CD4-positive, CD25-positive, alpha-beta regulatory T cell (primary cell): ENCODE measurements around the gene LRRC4B. TPM values are rescaled to one million over a fixed set of nuclear protein-coding genes. Genes with fewer than 3 reads are reported as not detected.
"Not testable (repeated sequence)": the region's sequence is repeated elsewhere in the genome, so short reads cannot be mapped to it uniquely, and the experiment has no call there.

Experiments used
- ATAC-seq, 2 donors: fragments of 150-1000 bp; cut with Tn5 transposase; one replicate each; pipeline ENCODE4 v1.10.0; 2021; ENCODE audit warnings: low read depth in 2 of 2, moderate number of reproducible peaks in 2 of 2, moderate library complexity in 1 of 2
- DNase-seq, 3 donors: peaks; one replicate each; pipeline versions ENCODE4 v3.0.0 to v3.0.0-alpha.2; 2012 to 2022; ENCODE audit warnings: mixed read lengths in 1 of 3
- H3K27ac ChIP-seq: one replicate; pipeline ENCODE4 v1.7.0; 2013; ENCODE audit warnings: mild to moderate bottlenecking, low read length; ENCODE audit not compliant: insufficient read depth, poor library complexity, severe bottlenecking
- H3K27me3 ChIP-seq: one replicate; pipeline ENCODE4 v1.7.0; 2013; ENCODE audit warnings: low read length; ENCODE audit not compliant: control insufficient read depth, insufficient read depth
- H3K36me3 ChIP-seq: one replicate; pipeline ENCODE4 v1.7.0; 2013; ENCODE audit warnings: mild to moderate bottlenecking, low read length, moderate library complexity; ENCODE audit not compliant: control insufficient read depth, insufficient read depth
- H3K4me1 ChIP-seq: 2 replicates; pipeline ENCODE4 v1.7.0; 2013; ENCODE audit warnings: mild to moderate bottlenecking, low read length; ENCODE audit not compliant: insufficient read depth, control insufficient read depth, poor library complexity, severe bottlenecking
- H3K4me3 ChIP-seq: one replicate; pipeline ENCODE4 v1.7.0; 2013; ENCODE audit warnings: low read depth, mild to moderate bottlenecking, low read length, moderate library complexity
- H3K9me3 ChIP-seq, 2 experiments: 1 replicate in 1 of 2; 2 replicates in 1 of 2; pipeline ENCODE4 v1.7.0; 2013; ENCODE audit warnings: low read length in 2 of 2, mild to moderate bottlenecking in 1 of 2, moderate library complexity in 1 of 2; ENCODE audit not compliant: control insufficient read depth in 2 of 2
- H3K27ac Mint-ChIP-seq, 3 donors: one replicate each; pipeline ENCODE4 v1.8.0; 2020 to 2022; ENCODE audit warnings: mild to moderate bottlenecking in 3 of 3, mixed read lengths in 3 of 3, moderate library complexity in 2 of 3
- H3K27me3 Mint-ChIP-seq: one replicate; pipeline ENCODE4 v1.8.0; 2022; ENCODE audit warnings: mild to moderate bottlenecking, mixed read lengths
- H3K36me3 Mint-ChIP-seq: one replicate; pipeline ENCODE4 v1.8.0; 2020; ENCODE audit warnings: mixed read lengths
- H3K4me1 Mint-ChIP-seq, 4 donors: one replicate each; pipeline ENCODE4 v1.8.0; 2020 to 2022; ENCODE audit warnings: mixed read lengths in 4 of 4, mild to moderate bottlenecking in 1 of 4
- H3K4me3 Mint-ChIP-seq, 4 donors: one replicate each; pipeline ENCODE4 v1.8.0; 2020 to 2022; ENCODE audit warnings: mild to moderate bottlenecking in 4 of 4, mixed read lengths in 4 of 4, moderate library complexity in 3 of 4
- H3K9me3 Mint-ChIP-seq, 7 donors: one replicate each; pipeline ENCODE4 v1.8.0; 2020 to 2022; ENCODE audit warnings: mixed read lengths in 7 of 7, mild to moderate bottlenecking in 3 of 7, moderate library complexity in 2 of 7
- polyA plus RNA-seq, 4 donors: library from polyadenylated mRNA; unstranded; fragments of 300-500 nt; fragmentation: Illumina TruSeq; gene quantifications; one replicate each; pipeline ENCODE4 v1.2.3, GENCODE V29; 2021
- total RNA-seq: library from RNA; stranded (reverse); gene quantifications from one replicate; pipeline ENCODE4 v1.2.3, GENCODE V29; 2022

Gene LRRC4B
- total and polyA plus RNA-seq, 5 donors from 2014 or later, result not detected

- Mint-ChIP-seq H3K4me3 (peak overlapping the region in 3 of 4 donors; percentile 43 to 60 (median 52)), H3K27ac (no peak overlapping the region), H3K4me1 (peaks cover 0 to 25% (median 20%) of the 10 kb centered on the region in 4 donors), H3K9me3 (no peaks in the 10 kb centered on the region), H3K36me3 (peaks cover 23% of the 10 kb centered on the region), H3K27me3 (peaks cover 9% of the 10 kb centered on the region)
- Histone ChIP-seq H3K27me3 (no peaks in the 10 kb centered on the region), H3K27ac (no peak overlapping the region), H3K4me1 (peaks cover 26% of the 10 kb centered on the region), H3K4me3 (no peak overlapping the region), H3K9me3 (no peaks in the 10 kb centered on the region), H3K36me3 (peaks cover 32% of the 10 kb centered on the region)
- DNase-seq (no peak), ATAC-seq (no peak)
These were observed 89.1 kb downstream of the LRRC4B start for GRCh38 chr19:50478901-50479715.

GRCh38 chr19:50477751-50478515 lies 90.3 kb downstream of the LRRC4B start:
- H3K27me3 ChIP-seq, result no peaks in the 10 kb centered on the region
- H3K4me1 Mint-ChIP-seq, result peaks cover 0 to 25% (median 19%) of the 10 kb centered on the region in 4 donors
- H3K36me3 ChIP-seq, result peaks cover 27% of the 10 kb centered on the region
- peak overlapping the region; percentile 98 to 99 (median 99) for H3K4me3 Mint-ChIP-seq
- no peaks in the 10 kb centered on the region for H3K9me3 ChIP-seq
- H3K36me3 Mint-ChIP-seq, result peaks cover 15% of the 10 kb centered on the region
- no peaks in the 10 kb centered on the region for H3K9me3 Mint-ChIP-seq
- H3K4me1 ChIP-seq, result peaks cover 26% of the 10 kb centered on the region
- ATAC-seq, result no peak
- H3K27ac ChIP-seq, result no peak overlapping the region
- H3K4me3 ChIP-seq, result peak overlapping the region; percentile 55
- peak overlapping the region; percentile 71 to 97 (median 94) for H3K27ac Mint-ChIP-seq
- peaks cover 9% of the 10 kb centered on the region for H3K27me3 Mint-ChIP-seq
- DNase-seq, result no peak

GRCh38 chr19:50476907-50477238 lies 91.4 kb downstream of the LRRC4B start:
- peaks cover 26% of the 10 kb centered on the region for H3K4me1 ChIP-seq
- Mint-ChIP-seq H3K9me3 (no peaks in the 10 kb centered on the region), H3K4me3 (peak overlapping the region; percentile 98 to 99 (median 99)), H3K27me3 (peaks cover 9% of the 10 kb centered on the region), H3K27ac (peak overlapping the region; percentile 85 to 99 (median 97)), H3K4me1 (peaks cover 0 to 25% (median 19%) of the 10 kb centered on the region in 4 donors), H3K36me3 (peaks cover 15% of the 10 kb centered on the region)
- peaks cover 26% of the 10 kb centered on the region for H3K36me3 ChIP-seq
- H3K27me3 ChIP-seq, result no peaks in the 10 kb centered on the region
- DNase-seq (no peak), ATAC-seq (no peak)
- H3K27ac ChIP-seq, result peak overlapping the region; percentile 85
- peak overlapping the region; percentile 55 for H3K4me3 ChIP-seq
- H3K9me3 ChIP-seq, result no peaks in the 10 kb centered on the region

DNA sequence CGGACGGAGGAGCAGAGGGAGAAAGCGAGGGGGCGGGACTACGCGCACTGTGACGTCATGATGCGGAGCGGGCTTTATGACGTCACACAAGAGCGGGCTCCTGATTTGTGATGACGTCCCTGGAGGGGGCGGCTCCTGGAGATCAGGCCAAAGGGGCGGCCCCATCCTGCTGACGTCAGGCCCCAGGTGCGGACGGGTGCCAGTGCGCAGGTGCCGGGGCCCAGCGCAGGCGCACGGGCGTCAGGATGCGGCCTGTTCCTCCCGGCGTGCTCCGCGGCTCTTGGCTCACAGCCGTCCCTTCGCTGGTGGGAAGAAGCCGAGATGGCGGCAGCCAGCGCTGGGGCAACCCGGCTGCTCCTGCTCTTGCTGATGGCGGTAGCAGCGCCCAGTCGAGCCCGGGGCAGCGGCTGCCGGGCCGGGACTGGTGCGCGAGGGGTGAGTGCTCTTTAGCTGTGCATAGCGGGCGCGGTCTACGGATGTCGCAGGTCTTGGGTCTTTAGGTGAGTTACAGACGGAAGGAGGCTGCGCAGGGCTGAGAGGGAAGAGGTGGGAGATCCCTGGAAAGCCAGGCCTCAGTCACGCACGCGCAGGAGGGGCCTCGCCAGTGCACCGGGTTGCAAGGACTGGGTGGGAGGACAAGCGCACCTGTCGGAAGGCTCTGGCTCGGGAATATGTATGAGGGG lies 91.9 kb downstream of the LRRC4B start, which contains the start of the genes EMC10 and GARIN5A:
Gene EMC10 (plus strand): TSS at position 284 of the 683 bp plus-strand sequence. CDS start 38 bp downstream, at position 322.
Gene GARIN5A (minus strand): TSS at position 625 of the 683 bp plus-strand sequence. CDS start 460 bp downstream, at position 165.
- ATAC-seq (peak; percentile 88 to 95), DNase-seq (peak; percentile 85 to 95 (median 94))
- Mint-ChIP-seq H3K4me3 (peak within 1 kb of the TSS; percentile 98 to 99 (median 99)), H3K4me1 (peaks cover 0 to 25% (median 19%) of the 10 kb centered on the region in 4 donors), H3K9me3 (no peaks in the 10 kb centered on the region), H3K27ac (peak within 1 kb of the TSS; percentile 97 to 99 (median 98)), H3K27me3 (peaks cover 9% of the 10 kb centered on the region), H3K36me3 (peaks cover 15% of the 10 kb centered on the region)
- Histone ChIP-seq H3K36me3 (peaks cover 23% of the 10 kb centered on the region), H3K27me3 (no peaks in the 10 kb centered on the region), H3K27ac (peak within 1 kb of the TSS; percentile 85), H3K4me1 (peaks cover 26% of the 10 kb centered on the region), H3K9me3 (no peaks in the 10 kb centered on the region), H3K4me3 (peak within 1 kb of the TSS; percentile 55)

GRCh38 chr19:50475736-50476223 lies 92.5 kb downstream of the LRRC4B start:
- peak overlapping the region; percentile 97 to 99 (median 98) for H3K27ac Mint-ChIP-seq
- H3K36me3 Mint-ChIP-seq, result peaks cover 11% of the 10 kb centered on the region
- peaks cover 0 to 25% (median 19%) of the 10 kb centered on the region in 4 donors for H3K4me1 Mint-ChIP-seq
- peak overlapping the region; percentile 98 to 99 (median 99) for H3K4me3 Mint-ChIP-seq
- Histone ChIP-seq H3K27me3 (no peaks in the 10 kb centered on the region), H3K36me3 (peaks cover 18% of the 10 kb centered on the region), H3K4me3 (no peak overlapping the region), H3K27ac (peak overlapping the region; percentile 85), H3K4me1 (peaks cover 26% of the 10 kb centered on the region), H3K9me3 (no peaks in the 10 kb centered on the region)
- no peaks in the 10 kb centered on the region for H3K9me3 Mint-ChIP-seq
- H3K27me3 Mint-ChIP-seq, result peaks cover 9% of the 10 kb centered on the region
- ATAC-seq (no peak), DNase-seq (no peak)

DNA sequence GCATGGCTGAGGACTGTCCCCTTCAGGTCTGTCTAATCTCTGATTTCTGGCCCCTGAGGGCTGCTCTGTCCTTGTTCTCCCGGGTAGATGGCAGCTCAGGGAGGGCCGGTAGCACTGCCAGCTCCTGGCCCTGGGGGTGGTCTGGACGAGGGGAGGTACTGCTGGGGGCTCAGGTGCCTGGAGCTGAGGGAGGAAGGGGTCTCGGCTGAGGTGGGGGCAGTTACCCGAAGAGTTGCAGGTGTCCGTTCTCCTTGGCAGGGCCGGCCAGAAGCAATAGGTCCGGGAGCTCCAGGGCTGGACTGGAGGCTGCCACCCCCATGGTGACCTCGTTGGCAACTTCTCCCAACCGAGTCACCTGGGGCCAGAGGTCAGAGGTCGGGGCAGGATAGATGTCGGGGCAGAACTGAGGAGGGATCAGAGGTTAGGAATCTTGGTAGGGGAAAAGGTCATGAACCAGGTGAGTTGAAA lies 93.1 kb downstream of the LRRC4B start:
- H3K27me3 Mint-ChIP-seq, result peaks cover 9% of the 10 kb centered on the region
- ATAC-seq (no peak), DNase-seq (no peak)
- Histone ChIP-seq H3K4me1 (peaks cover 26% of the 10 kb centered on the region), H3K27me3 (no peaks in the 10 kb centered on the region), H3K36me3 (peaks cover 12% of the 10 kb centered on the region), H3K9me3 (no peaks in the 10 kb centered on the region), H3K4me3 (no peak overlapping the region), H3K27ac (peak overlapping the region; percentile 10)
- H3K36me3 Mint-ChIP-seq, result peaks cover 11% of the 10 kb centered on the region
- H3K27ac Mint-ChIP-seq, result peak overlapping the region; percentile 85 to 98 (median 97)
- peaks cover 0 to 1% (median 0%) of the 10 kb centered on the region in 7 donors for H3K9me3 Mint-ChIP-seq
- peaks cover 0 to 25% (median 19%) of the 10 kb centered on the region in 4 donors for H3K4me1 Mint-ChIP-seq
- peak overlapping the region; percentile 73 to 99 (median 98) for H3K4me3 Mint-ChIP-seq

DNA sequence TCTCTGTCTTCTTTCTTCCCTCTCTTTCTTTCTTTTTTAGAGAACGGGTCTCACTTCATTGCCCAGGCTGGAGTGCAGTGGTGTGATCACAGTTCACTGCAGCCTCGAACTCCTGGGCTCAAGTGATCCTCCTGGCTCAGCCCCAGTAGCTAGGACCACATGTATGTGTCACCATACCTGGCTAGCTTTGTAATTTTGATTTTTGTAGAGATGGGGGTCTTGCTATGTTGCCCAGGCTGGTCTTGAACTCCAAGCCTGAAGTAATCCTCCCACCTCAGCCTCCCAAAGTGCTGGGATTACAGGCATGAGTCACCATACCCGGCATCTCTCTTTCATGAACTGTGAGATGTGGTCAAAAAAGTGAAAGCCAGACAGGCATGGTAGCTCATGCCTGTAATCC lies 94.9 kb downstream of the LRRC4B start:
- H3K4me1 Mint-ChIP-seq, result peaks cover 0 to 25% (median 16%) of the 10 kb centered on the region in 4 donors
- H3K27ac ChIP-seq, H3K36me3 ChIP-seq, ATAC-seq, H3K9me3 ChIP-seq, DNase-seq, H3K27me3 ChIP-seq, H3K36me3 Mint-ChIP-seq, H3K27ac Mint-ChIP-seq, H3K4me3 Mint-ChIP-seq, H3K27me3 Mint-ChIP-seq, H3K9me3 Mint-ChIP-seq, H3K4me3 ChIP-seq: not testable (repeated sequence)
- peaks cover 21% of the 10 kb centered on the region for H3K4me1 ChIP-seq
